Measurements from ENCODE around the gene SMAP2. TPM values are rescaled to one million over a fixed set of nuclear protein-coding genes. Genes with fewer than 3 reads are reported as not detected.

SMAP2 gene
- total RNA-seq, 3 donors from 2014 or later = 27.2 to 64.2 (median 33.1) TPM

Other genes starting within 250 kb of the SMAP2 start
- 10 to 100 TPM; 19.5 to 39.2 (median 25.9) TPM for gene RLF, start 212.3 kb upstream of the SMAP2 start, total RNA-seq
- not detected for gene TMCO2, start 125.8 kb upstream of the SMAP2 start, total RNA-seq
- gene ZMPSTE24, start 115.5 kb upstream of the SMAP2 start, total RNA-seq = 10 to 100 TPM; 34.4 to 48.3 (median 43.6) TPM
- 10 to 100 TPM in 2 of 3 donors, 1 to 10 TPM in 1; 1.4 to 22.0 (median 11.4) TPM for gene COL9A2, start 56.4 kb upstream of the SMAP2 start, total RNA-seq
- gene ZFP69B, start 76.7 kb downstream of the SMAP2 start, total RNA-seq = 1 to 10 TPM in 2 of 3 donors, under 1 TPM in 1; 0.96 to 2.6 (median 1.2) TPM
- gene ZFP69, start 103.6 kb downstream of the SMAP2 start, total RNA-seq = 1 to 10 TPM; 2.2 to 4.8 (median 4.6) TPM
- gene EXO5, start 135.0 kb downstream of the SMAP2 start, total RNA-seq = 10 to 100 TPM in 2 of 3 donors, 1 to 10 TPM in 1; 5.6 to 16.7 (median 11.5) TPM
- gene ZNF684, start 157.9 kb downstream of the SMAP2 start, total RNA-seq = 1 to 10 TPM; 4.0 to 8.2 (median 5.9) TPM